Esophagus muscularis mucosa (tissue), 3 donors: ENCODE results near the gene CTNNA2.

Experiments used
- CTCF ChIP-seq, 3 experiments: fragments of 200-600 bp in 2 of 3; fragments of 450-650 bp in 1 of 3; sonication (generic) in 2 of 3; IDR thresholded peaks; one replicate each; pipeline ENCODE4 v1.5.1; 2017 to 2019; ENCODE audit warnings: antibody characterized with exemption in 3 of 3, mild to moderate bottlenecking in 2 of 3, moderate library complexity in 1 of 3
- POLR2A ChIP-seq: fragments of 450-650 bp; IDR thresholded peaks from one replicate; pipeline ENCODE4 v1.6.1; 2017; ENCODE audit warnings: antibody characterized with exemption, moderate library complexity, mild to moderate bottlenecking, low read depth
- POLR2AphosphoS5 ChIP-seq, 2 donors: sonication (generic); formaldehyde crosslinking; IDR thresholded peaks; one replicate each; pipeline ENCODE4 v1.6.1; 2017; ENCODE audit warnings: antibody characterized with exemption in 2 of 2

- TF ChIP-seq CTCF (IDR thresholded peaks at IDR 0.05) (no peak), POLR2A (no peak), POLR2AphosphoS5 (IDR thresholded peaks at IDR 0.05) (no peak)
Observed at GRCh38 chr2:80490964-80491363, 978.1 kb downstream of the CTNNA2 start.
